ENCODE measurements around the gene STRN3. TPM values are rescaled to one million over a fixed set of nuclear protein-coding genes. Genes with fewer than 3 reads are reported as not detected.
A peak's percentile ranks its signal among the peaks of the same experiment; 100 is the strongest.

The STRN3 gene
- total and polyA plus RNA-seq, 10 of the 15 experiments (the other 5 are each of a cell fraction or from before 2014, with no cell fraction given), result 7.8 to 27.9 (median 14.1) TPM

DNA sequence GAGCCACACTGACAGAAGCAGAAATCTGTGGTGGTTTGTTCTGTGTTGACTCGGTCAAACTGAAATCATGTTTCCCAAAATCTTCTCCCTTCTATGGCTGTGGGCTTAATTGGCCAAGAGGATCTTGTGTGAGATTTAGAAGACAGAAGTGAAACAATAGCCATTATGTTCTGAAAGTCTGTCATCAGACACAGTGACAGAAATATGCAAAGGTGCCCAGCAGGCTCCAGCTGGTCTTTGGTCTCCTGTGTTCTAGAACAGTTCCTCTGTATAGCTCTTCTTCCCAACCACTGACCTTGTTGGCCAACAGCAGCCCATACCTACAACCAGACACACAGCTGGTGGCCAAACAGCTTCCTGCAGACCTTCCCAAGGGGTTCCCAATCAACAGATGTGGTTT, 176.8 kb downstream of the STRN3 start (continued):
- TF ChIP-seq, protein P1, sequence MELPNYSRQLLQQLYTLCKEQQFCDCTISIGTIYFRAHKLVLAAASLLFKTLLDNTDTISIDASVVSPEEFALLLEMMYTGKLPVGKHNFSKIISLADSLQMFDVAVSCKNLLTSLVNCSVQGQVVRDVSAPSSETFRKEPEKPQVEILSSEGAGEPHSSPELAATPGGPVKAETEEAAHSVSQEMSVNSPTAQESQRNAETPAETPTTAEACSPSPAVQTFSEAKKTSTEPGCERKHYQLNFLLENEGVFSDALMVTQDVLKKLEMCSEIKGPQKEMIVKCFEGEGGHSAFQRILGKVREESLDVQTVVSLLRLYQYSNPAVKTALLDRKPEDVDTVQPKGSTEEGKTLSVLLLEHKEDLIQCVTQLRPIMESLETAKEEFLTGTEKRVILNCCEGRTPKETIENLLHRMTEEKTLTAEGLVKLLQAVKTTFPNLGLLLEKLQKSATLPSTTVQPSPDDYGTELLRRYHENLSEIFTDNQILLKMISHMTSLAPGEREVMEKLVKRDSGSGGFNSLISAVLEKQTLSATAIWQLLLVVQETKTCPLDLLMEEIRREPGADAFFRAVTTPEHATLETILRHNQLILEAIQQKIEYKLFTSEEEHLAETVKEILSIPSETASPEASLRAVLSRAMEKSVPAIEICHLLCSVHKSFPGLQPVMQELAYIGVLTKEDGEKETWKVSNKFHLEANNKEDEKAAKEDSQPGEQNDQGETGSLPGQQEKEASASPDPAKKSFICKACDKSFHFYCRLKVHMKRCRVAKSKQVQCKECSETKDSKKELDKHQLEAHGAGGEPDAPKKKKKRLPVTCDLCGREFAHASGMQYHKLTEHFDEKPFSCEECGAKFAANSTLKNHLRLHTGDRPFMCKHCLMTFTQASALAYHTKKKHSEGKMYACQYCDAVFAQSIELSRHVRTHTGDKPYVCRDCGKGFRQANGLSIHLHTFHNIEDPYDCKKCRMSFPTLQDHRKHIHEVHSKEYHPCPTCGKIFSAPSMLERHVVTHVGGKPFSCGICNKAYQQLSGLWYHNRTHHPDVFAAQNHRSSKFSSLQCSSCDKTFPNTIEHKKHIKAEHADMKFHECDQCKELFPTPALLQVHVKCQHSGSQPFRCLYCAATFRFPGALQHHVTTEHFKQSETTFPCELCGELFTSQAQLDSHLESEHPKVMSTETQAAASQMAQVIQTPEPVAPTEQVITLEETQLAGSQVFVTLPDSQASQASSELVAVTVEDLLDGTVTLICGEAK (IDR thresholded peaks at IDR 0.05; ENCODE audit: borderline replicate concordance), result no peak
- TF ChIP-seq RB1 (IDR thresholded peaks at IDR 0.05; ENCODE audit: borderline replicate concordance) (no peak), CHD1 (IDR thresholded peaks at IDR 0.05; ENCODE audit: low read depth, low read length) (no peak), RAD51 (IDR thresholded peaks at IDR 0.05) (no peak), PKNOX1 (IDR thresholded peaks at IDR 0.05) (peak; percentile 51; the same call in 1 of the 2 replicates), PRDM15 (CRISPR knock-in tag; IDR thresholded peaks at IDR 0.05) (no peak), POLR2AphosphoS2 (IDR thresholded peaks at IDR 0.05; ENCODE audit: low read depth, low read length) (no peak), IRF4 (IDR thresholded peaks at IDR 0.05; ENCODE audit: low read depth, low read length) (peak; percentile 54; the same call in 1 of the 2 replicates), PAX5 (IDR thresholded peaks at IDR 0.05; ENCODE audit: borderline replicate concordance, low read depth, low read length) (no peak; the same call in 1 of the 2 replicates), YY1 (IDR thresholded peaks at IDR 0.05; ENCODE audit: low read depth, low read length) (no peak), ETV6 (conservative IDR thresholded peaks at IDR 0.05 in 1 of 2, IDR thresholded peaks at IDR 0.05 in 1 of 2; ENCODE audit: borderline replicate concordance in 1 of 2, low read depth in 1 of 2) (no peak), SMARCA5 (IDR thresholded peaks at IDR 0.05) (no peak), ATF7 (IDR thresholded peaks at IDR 0.05; ENCODE audit: low read depth) (peak; percentile 37; the same call in 1 of the 2 replicates), HDAC2 (IDR thresholded peaks at IDR 0.05) (no peak), ZNF274 (IDR thresholded peaks at IDR 0.05; ENCODE audit: insufficient read depth, insufficient read length) (no peak), BACH1 (IDR thresholded peaks at IDR 0.05; ENCODE audit: borderline replicate concordance) (no peak)
- TF ChIP-seq, protein P2, sequence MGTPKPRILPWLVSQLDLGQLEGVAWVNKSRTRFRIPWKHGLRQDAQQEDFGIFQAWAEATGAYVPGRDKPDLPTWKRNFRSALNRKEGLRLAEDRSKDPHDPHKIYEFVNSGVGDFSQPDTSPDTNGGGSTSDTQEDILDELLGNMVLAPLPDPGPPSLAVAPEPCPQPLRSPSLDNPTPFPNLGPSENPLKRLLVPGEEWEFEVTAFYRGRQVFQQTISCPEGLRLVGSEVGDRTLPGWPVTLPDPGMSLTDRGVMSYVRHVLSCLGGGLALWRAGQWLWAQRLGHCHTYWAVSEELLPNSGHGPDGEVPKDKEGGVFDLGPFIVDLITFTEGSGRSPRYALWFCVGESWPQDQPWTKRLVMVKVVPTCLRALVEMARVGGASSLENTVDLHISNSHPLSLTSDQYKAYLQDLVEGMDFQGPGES (IDR thresholded peaks at IDR 0.05), result no peak
- TF ChIP-seq, protein P3, sequence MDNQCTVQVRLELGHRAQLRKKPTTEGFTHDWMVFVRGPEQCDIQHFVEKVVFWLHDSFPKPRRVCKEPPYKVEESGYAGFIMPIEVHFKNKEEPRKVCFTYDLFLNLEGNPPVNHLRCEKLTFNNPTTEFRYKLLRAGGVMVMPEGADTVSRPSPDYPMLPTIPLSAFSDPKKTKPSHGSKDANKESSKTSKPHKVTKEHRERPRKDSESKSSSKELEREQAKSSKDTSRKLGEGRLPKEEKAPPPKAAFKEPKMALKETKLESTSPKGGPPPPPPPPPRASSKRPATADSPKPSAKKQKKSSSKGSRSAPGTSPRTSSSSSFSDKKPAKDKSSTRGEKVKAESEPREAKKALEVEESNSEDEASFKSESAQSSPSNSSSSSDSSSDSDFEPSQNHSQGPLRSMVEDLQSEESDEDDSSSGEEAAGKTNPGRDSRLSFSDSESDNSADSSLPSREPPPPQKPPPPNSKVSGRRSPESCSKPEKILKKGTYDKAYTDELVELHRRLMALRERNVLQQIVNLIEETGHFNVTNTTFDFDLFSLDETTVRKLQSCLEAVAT (IDR thresholded peaks at IDR 0.05), result no peak
- TF ChIP-seq, protein P4, sequence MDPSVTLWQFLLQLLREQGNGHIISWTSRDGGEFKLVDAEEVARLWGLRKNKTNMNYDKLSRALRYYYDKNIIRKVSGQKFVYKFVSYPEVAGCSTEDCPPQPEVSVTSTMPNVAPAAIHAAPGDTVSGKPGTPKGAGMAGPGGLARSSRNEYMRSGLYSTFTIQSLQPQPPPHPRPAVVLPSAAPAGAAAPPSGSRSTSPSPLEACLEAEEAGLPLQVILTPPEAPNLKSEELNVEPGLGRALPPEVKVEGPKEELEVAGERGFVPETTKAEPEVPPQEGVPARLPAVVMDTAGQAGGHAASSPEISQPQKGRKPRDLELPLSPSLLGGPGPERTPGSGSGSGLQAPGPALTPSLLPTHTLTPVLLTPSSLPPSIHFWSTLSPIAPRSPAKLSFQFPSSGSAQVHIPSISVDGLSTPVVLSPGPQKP (IDR thresholded peaks at IDR 0.05; ENCODE audit: low read depth, low read length), result no peak
